ENCODE results near the gene MYO15B. TPM values are rescaled to one million over a fixed set of nuclear protein-coding genes. Genes with fewer than 3 reads are reported as not detected.

MYO15B gene
- total RNA-seq, 1 experiment from 2014 or later: 30.3 TPM

DNA sequence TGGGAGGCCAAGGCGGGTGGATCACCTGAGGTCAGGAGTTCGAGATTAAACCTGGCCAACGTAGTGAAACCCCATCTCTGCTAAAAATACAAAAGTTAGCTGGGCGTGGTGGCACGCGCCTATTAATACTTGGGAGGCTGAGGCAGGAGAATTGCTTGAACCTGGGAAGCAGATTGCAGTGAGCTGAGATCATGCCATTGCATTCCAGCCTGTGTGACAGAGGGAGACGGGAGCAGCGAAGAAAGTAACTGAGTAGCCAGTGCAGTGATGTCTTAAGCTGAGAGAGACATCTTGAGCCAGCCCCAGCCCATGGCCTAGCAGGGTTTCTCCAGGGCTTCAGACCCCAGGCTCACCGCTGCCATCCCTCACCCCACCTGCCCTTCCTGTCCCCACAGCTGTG, 35.8 kb downstream of the MYO15B start:
- no peak overlapping the region for H3K4me3 ChIP-seq (replicated peaks in 1 of 2; ENCODE audit: low read depth in 1 of 2, low read length in 2 of 2)
- POLR2A ChIA-PET: no interaction called here
- no peaks in the 10 kb centered on the region for H4K20me1 ChIP-seq (ENCODE audit: insufficient read depth)
- no peak for TF ChIP-seq ELF1 (IDR thresholded peaks at IDR 0.05; ENCODE audit: borderline replicate concordance, low read depth)
- TF ChIP-seq POLR2AphosphoS5 (IDR thresholded peaks at IDR 0.05; ENCODE audit: low read depth, low read length): no peak
- TF ChIP-seq JUND (IDR thresholded peaks at IDR 0.05): no peak
- no peak for TF ChIP-seq POLR2A (IDR thresholded peaks at IDR 0.05; ENCODE audit: borderline replicate concordance, extremely low read depth, insufficient read depth, insufficient read length)
- TF ChIP-seq CEBPB (IDR thresholded peaks at IDR 0.05; ENCODE audit: low read depth): no peak
- TF ChIP-seq, protein P1, sequence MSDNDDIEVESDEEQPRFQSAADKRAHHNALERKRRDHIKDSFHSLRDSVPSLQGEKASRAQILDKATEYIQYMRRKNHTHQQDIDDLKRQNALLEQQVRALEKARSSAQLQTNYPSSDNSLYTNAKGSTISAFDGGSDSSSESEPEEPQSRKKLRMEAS (IDR thresholded peaks at IDR 0.05): no peak
- no peak for TF ChIP-seq YY1 (IDR thresholded peaks at IDR 0.05; ENCODE audit: extremely low read depth, insufficient replicate concordance, low read depth, low read length)
- no peak for TF ChIP-seq FOSL1 (IDR thresholded peaks at IDR 0.05; ENCODE audit: low read depth)
- no peak for TF ChIP-seq EZH2 (IDR thresholded peaks at IDR 0.05)
- TF ChIP-seq SP1 (IDR thresholded peaks at IDR 0.05; ENCODE audit: low read depth): no peak
- TF ChIP-seq CBX3 (IDR thresholded peaks at IDR 0.05; ENCODE audit: low read depth): no peak
- TF ChIP-seq EGR1 (IDR thresholded peaks at IDR 0.05; ENCODE audit: low read depth): no peak
- TF ChIP-seq ZNF274 (IDR thresholded peaks at IDR 0.05; ENCODE audit: low read depth, low read length): no peak
- TF ChIP-seq TCF7L2 (IDR thresholded peaks at IDR 0.05; ENCODE audit: borderline replicate concordance, extremely low read depth, insufficient read depth, insufficient read length): no peak
- H3K9me2 ChIP-seq (ENCODE audit: insufficient read depth): no peaks in the 10 kb centered on the region
- no peak overlapping the region for H2AFZ ChIP-seq (ENCODE audit: low read depth, low read length, poor library complexity, severe bottlenecking)
- H3K27ac ChIP-seq (ENCODE audit: low read depth, low read length): no peak overlapping the region
- no peak overlapping the region for H3K4me2 ChIP-seq (ENCODE audit: low read length)
- no TSS peak for BruUV-seq (replicated peaks)
- CTCF ChIA-PET: interaction anchor here (1.1 to 6.9 kb wide), 2 partner anchors 10 to 22 kb away, joined by 3 to 63 read pairs; partner anchors contain the start of gene SMIM5
- no peak for DNase-seq (ENCODE audit: low read depth, low spot score)
- no peak for ATAC-seq
- peaks cover 0 to 5% of the 10 kb centered on the region in 2 experiments; a peak in 1 of 4 replicates for H3K4me1 ChIP-seq (ENCODE audit: control insufficient read depth in 1 of 2, insufficient read depth in 2 of 2, low read length in 2 of 2)
- RAD21 ChIA-PET (ENCODE audit: low non-redundant PET in 1 of 2, low total read pairs in 2 of 2, uncharacterized antibody in 2 of 2, unreplicated experiment in 2 of 2): no interaction called here
- H3K9me3 ChIP-seq (ENCODE audit: control insufficient read depth in 1 of 2, insufficient read depth in 1 of 2, low read depth in 1 of 2, low read length in 2 of 2): no peaks in the 10 kb centered on the region
- H3K27me3 ChIP-seq (ENCODE audit: insufficient read depth, low read length): no peaks in the 10 kb centered on the region
- no peaks in the 10 kb centered on the region for H3K79me2 ChIP-seq (ENCODE audit: insufficient read depth, low read length)
- H3K36me3 ChIP-seq (ENCODE audit: control insufficient read depth in 1 of 2, insufficient read depth in 2 of 2, low read length in 2 of 2): no peaks in the 10 kb centered on the region
- intact Hi-C loops (cut with micrococcal nuclease): no loop called here
- no peak overlapping the region for H3K9ac ChIP-seq (ENCODE audit: low read length)

Data from HCT116 (cell line).